ENCODE results near the gene DTX3.
A peak's percentile ranks its signal among the peaks of the same experiment; 100 is the strongest.
"Not testable (repeated sequence)": the region's sequence is repeated elsewhere in the genome, so short reads cannot be mapped to it uniquely, and the experiment has no call there.

DTX3 gene

DNA sequence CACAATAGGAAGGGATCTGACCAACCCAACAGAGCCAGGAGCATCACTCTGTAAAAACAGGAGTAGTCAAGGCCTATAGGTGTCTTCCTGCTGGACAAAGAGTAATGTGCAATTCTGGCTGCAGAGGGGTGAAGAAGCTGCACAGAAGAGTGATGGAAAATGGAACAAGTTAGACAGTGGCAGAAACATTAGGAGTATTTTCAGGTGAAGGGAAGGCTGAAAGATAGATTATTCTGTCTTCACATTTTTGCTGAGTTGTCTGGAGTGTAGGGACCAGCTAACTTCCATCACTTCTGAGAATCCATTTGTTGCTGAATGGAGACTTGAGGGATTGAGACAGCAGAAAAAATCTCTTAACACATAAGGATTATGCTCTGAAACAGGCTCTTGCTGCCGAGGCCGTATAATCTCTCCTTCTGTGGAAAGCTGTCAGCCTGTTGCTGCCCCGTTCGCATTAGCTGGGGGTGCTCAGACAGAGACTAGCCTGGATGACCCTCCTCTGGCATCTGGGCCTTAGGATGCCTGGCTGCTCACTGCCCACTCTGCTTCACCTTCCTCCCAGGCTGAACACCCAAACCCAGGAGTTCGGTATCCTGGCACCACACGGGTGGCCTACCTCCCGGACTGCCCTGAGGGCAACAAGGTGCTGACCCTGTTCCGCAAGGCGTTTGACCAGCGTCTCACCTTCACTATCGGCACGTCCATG, 3.5 kb downstream of the DTX3 start:
- DNase-seq, result no peak

GRCh38 chr12:57609101-57609780, 4.6 kb downstream of the DTX3 start:
- DNase-seq, result no peak

GRCh38 chr12:57609781-57610553, 5.3 kb downstream of the DTX3 start:
- no peak for DNase-seq

GRCh38 chr12:57610554-57611107, 6.0 kb downstream of the DTX3 start:
- DNase-seq, result no peak

GRCh38 chr12:57611108-57611826, 6.6 kb downstream of the DTX3 start, which contains the start of gene ARHGEF25:
Gene ARHGEF25, plus strand, starts transcription at chr12:57611435. Its CDS starts 460 bp downstream, at chr12:57611895.
- DNase-seq, result peak; percentile 79

GRCh38 chr12:57611827-57612710, 7.4 kb downstream of the DTX3 start:
- DNase-seq, result no peak

GRCh38 chr12:57612711-57613426, 8.2 kb downstream of the DTX3 start:
- DNase-seq, result no peak

GRCh38 chr12:57613427-57614109, 8.9 kb downstream of the DTX3 start:
- DNase-seq, result no peak

- no peak for DNase-seq
Observed at GRCh38 chr12:57614178-57614947, 9.7 kb downstream of the DTX3 start.

GRCh38 chr12:57614948-57615500, 10.4 kb downstream of the DTX3 start:
- no peak for DNase-seq

DNA sequence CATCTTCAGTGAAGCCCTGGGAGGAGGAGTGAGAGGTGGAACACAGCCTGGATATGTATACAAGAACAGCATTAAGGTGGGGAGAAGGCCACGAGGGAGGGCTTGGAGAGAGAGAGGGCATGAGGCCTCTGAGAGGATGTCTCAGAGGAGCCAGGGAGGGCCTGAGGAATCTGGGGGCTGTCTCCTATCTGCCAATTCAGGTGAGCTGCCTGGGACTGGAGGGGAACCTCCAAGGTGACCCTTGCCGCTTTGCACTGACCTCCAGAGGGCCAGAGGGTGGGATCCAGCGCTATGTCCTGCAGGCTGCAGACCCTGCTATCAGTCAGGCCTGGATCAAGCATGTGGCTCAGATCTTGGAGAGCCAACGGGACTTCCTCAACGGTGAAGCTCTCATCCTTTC, 11.0 kb downstream of the DTX3 start:
- DNase-seq, result no peak

- no peak for DNase-seq
Observed at GRCh38 chr12:57616383-57617101, 11.9 kb downstream of the DTX3 start.

GRCh38 chr12:57617942-57618341, 13.3 kb downstream of the DTX3 start:
- no peak for DNase-seq

GRCh38 chr12:57618431-57618830, 13.8 kb downstream of the DTX3 start:
- DNase-seq, result not testable (repeated sequence)

DNA sequence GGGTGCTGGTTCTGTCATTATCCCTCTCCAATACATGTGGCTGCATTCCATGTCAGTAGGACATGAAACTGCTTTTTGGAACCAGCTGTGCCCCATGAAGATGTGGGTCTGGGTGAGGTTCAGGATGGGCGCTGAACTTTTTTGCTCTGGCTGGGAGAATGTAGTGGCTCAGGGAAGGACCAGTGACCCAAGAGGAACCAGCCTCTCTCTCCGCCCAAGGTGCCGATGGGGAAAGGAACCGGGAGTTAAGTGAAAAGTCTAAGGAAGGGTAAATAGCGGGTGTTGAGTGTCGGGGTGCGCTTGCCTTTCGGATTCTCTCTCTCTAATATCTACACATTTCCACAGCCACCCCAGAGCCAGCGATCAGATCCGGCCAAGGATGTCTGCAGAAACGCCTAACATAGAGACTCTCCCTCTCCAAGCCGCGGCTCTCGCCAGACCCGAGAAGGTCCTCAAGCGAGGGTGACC, 14.4 kb downstream of the DTX3 start:
- no peak for DNase-seq

- no peak for DNase-seq
Observed at GRCh38 chr12:57619434-57620244, 15.0 kb downstream of the DTX3 start.

DNA sequence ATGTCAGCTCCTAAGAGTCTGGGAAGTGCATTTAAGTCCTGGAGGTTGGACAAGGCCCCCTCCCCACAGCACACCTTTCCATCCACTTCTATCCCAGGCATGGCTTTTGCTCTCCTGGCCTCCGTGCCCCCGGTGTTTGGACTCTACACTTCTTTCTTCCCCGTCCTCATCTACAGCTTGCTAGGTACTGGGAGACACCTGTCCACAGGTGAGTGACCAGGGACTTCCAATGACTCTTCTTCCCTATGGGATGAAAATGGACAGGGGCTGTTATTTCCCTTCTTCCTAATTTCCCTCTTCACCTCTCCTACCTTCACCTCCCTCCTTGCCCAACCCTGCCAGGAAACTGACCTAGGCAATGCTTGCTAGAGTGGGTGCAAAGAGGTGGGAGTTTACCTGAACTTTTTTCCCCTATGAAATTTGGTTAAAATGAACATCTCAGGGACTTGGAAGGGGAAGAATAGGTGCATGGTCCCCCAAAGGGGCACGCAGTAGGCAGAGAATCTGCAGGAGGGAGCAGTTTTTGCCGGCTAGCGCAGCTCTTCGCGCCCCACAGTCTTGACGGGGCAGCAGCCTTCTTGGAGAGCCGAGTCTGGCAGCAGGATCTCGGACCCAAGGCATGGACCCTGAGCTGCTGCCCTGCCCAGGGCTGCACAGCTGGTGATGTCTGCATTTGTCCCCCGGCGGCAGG, 15.8 kb downstream of the DTX3 start:
- DNase-seq, result no peak
